ENCODE data around the gene FN1. TPM values are rescaled to one million over a fixed set of nuclear protein-coding genes. Genes with fewer than 3 reads are reported as not detected.
A peak's percentile ranks its signal among the peaks of the same experiment; 100 is the strongest.

The FN1 gene
- total RNA-seq, 4 donors from 2014 or later = 24.8 to 341 (median 58.6) TPM

- Histone ChIP-seq H3K4me3 (no peak overlapping the region), H3K27ac (no peak overlapping the region), H3K4me1 (no peaks in the 10 kb centered on the region), H3K27me3 (no peaks in the 10 kb centered on the region), H3K36me3 (no peaks in the 10 kb centered on the region), H3K9me3 (no peaks in the 10 kb centered on the region)
- DNase-seq (no peak), ATAC-seq (no peak)
- intact Hi-C loops (cut with DNase I; ENCODE audit: low total_unique reads) (loop anchor here (1.0 kb wide), 2 partner anchors 466 to 477 kb away; no protein-coding TSS in a partner anchor), in situ Hi-C loops (cut with MboI; ENCODE audit: low sequenced_read_pairs in 4 of 4) (loop anchor here (5.0 to 10.0 kb wide), 4 partner anchors 460 to 478 kb away; no protein-coding TSS in a partner anchor)
- peak; percentile 52 to 68 (median 55) for TF ChIP-seq CTCF (IDR thresholded peaks at IDR 0.05 in 4 of 5, conservative IDR thresholded peaks at IDR 0.05 in 1 of 5)
- TF ChIP-seq POLR2A (IDR thresholded peaks at IDR 0.05) = no peak
These were observed 18.8 kb upstream of the FN1 start for GRCh38 chr2:215454519-215455246.

- intact Hi-C loops (cut with DNase I; ENCODE audit: low total_unique reads) = no loop called here
- Histone ChIP-seq H3K4me1 (no peaks in the 10 kb centered on the region), H3K4me3 (no peak overlapping the region), H3K27ac (no peak overlapping the region), H3K36me3 (no peaks in the 10 kb centered on the region), H3K9me3 (no peaks in the 10 kb centered on the region), H3K27me3 (no peaks in the 10 kb centered on the region)
- no peak for DNase-seq
- in situ Hi-C loops (cut with MboI; ENCODE audit: low sequenced_read_pairs in 4 of 4) = loop anchor here in 3 of 4 donors (5.0 to 10.0 kb wide), 3 partner anchors 462 to 472 kb away; no protein-coding TSS in a partner anchor
- ATAC-seq = no peak
- TF ChIP-seq POLR2A (IDR thresholded peaks at IDR 0.05) = no peak
- TF ChIP-seq CTCF (IDR thresholded peaks at IDR 0.05 in 4 of 5, conservative IDR thresholded peaks at IDR 0.05 in 1 of 5) = no peak
These were observed 16.9 kb upstream of the FN1 start for GRCh38 chr2:215452725-215453124.

GRCh38 chr2:215451012-215451756 is 15.3 kb upstream of the FN1 start:
- ATAC-seq (no peak), DNase-seq (no peak)
- no peak for TF ChIP-seq POLR2A (IDR thresholded peaks at IDR 0.05)
- TF ChIP-seq CTCF (IDR thresholded peaks at IDR 0.05 in 4 of 5, conservative IDR thresholded peaks at IDR 0.05 in 1 of 5) = no peak
- no peak overlapping the region for H3K27ac ChIP-seq
- no peak overlapping the region for H3K4me3 ChIP-seq
- no peaks in the 10 kb centered on the region for H3K36me3 ChIP-seq
- H3K27me3 ChIP-seq = no peaks in the 10 kb centered on the region
- H3K9me3 ChIP-seq = no peaks in the 10 kb centered on the region
- H3K4me1 ChIP-seq = no peaks in the 10 kb centered on the region
- intact Hi-C loops (cut with DNase I; ENCODE audit: low total_unique reads) (no loop called here), in situ Hi-C loops (cut with MboI; ENCODE audit: low sequenced_read_pairs in 4 of 4) (loop anchor here in 3 of 4 donors (5.0 to 10.0 kb wide), 3 partner anchors 464 to 474 kb away; no protein-coding TSS in a partner anchor)

- H3K9me3 ChIP-seq = no peaks in the 10 kb centered on the region
- TF ChIP-seq CTCF (IDR thresholded peaks at IDR 0.05 in 4 of 5, conservative IDR thresholded peaks at IDR 0.05 in 1 of 5) (no peak), POLR2A (IDR thresholded peaks at IDR 0.05) (no peak)
- H3K27ac ChIP-seq = no peak overlapping the region
- ATAC-seq = no peak
- no peaks in the 10 kb centered on the region for H3K27me3 ChIP-seq
- H3K36me3 ChIP-seq = no peaks in the 10 kb centered on the region
- intact Hi-C loops (cut with DNase I; ENCODE audit: low total_unique reads) (no loop called here), in situ Hi-C loops (cut with MboI; ENCODE audit: low sequenced_read_pairs in 4 of 4) (loop anchor here in 3 of 4 donors (5.0 to 10.0 kb wide), 3 partner anchors 464 to 474 kb away; no protein-coding TSS in a partner anchor)
- no peak for DNase-seq
- no peak overlapping the region for H3K4me3 ChIP-seq
- no peaks in the 10 kb centered on the region for H3K4me1 ChIP-seq
These were observed 14.5 kb upstream of the FN1 start for GRCh38 chr2:215450188-215451011.

Data from gastrocnemius medialis (tissue), 4 donors.